Esophagus mucosa (tissue), 1 donor: ENCODE results near the gene HRH2. TPM values are rescaled to one million over a fixed set of nuclear protein-coding genes. Genes with fewer than 3 reads are reported as not detected.
"Not testable (repeated sequence)": the region's sequence is repeated elsewhere in the genome, so short reads cannot be mapped to it uniquely, and the experiment has no call there.

Source experiments
- ATAC-seq: fragments of 200-7000 bp; cut with Tn5 transposase; one replicate; pipeline ENCODE4 v1.9.1; 2020
- total RNA-seq: library from RNA; stranded (reverse); gene quantifications from one replicate; pipeline ENCODE4 v1.2.4, GENCODE V29; 2023
- donor health status: DM: yes; HTN: yes; CAD: no.

HRH2 gene
- total RNA-seq, 1 donor from 2014 or later = 0.76 TPM

DNA sequence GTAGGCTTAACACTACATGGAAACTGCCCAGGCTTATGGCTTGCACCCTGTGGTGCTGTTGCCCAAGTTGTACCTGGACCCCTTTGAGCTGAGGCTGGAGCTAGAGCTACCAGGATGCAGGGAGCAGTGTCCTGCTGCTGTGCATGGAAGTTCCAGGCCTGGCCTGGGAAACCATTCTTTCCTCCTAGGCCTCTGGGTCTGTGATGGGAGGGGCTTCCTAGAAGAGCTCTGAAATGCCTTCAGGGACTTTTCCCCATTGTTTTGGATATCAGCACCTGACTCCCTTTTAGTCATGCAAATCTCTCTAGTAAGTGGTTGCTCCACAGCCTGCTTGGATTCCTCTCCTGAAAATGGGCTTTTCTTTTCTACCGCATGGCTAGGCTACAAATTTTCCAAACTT, 7.9 kb upstream of the HRH2 start:
- no peak for ATAC-seq

DNA sequence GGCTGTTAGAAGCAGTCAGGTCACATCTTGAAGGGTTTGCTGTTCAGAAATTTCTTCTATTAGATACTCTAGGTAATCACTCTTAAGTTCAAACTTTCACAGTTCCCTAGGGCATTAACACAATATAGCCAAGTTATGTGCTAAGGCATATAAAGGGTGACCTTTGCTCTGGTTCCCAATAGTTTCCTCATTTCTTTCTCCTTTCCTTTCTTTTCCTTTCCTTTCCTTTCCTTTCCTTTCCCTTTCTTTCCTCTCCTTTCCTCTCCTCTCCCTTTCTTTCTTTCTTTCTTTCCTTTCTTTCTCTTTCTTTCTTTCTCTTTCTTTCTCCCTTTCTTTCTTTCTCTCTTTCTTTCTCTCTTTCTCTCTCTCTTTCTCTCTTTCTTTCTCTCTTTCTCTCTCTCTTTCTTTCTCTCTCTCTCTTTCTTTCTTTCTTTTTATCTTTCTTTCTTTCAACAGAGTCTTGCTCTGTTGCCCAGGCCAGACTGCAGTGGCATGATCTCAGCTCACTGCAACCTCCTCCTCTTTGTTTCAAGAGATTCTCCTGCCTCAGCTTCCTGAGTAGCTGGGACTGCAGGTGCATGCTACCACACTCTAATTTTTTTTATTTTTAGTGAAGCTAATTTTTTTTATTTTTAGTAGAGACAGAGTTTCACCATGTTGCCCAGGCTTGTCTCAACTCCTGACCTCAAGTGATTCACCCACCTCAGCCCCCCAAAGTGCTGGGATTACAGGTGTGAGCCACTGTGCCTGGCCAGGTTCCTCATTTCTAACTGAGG, 7.3 kb upstream of the HRH2 start:
- ATAC-seq = not testable (repeated sequence)

DNA sequence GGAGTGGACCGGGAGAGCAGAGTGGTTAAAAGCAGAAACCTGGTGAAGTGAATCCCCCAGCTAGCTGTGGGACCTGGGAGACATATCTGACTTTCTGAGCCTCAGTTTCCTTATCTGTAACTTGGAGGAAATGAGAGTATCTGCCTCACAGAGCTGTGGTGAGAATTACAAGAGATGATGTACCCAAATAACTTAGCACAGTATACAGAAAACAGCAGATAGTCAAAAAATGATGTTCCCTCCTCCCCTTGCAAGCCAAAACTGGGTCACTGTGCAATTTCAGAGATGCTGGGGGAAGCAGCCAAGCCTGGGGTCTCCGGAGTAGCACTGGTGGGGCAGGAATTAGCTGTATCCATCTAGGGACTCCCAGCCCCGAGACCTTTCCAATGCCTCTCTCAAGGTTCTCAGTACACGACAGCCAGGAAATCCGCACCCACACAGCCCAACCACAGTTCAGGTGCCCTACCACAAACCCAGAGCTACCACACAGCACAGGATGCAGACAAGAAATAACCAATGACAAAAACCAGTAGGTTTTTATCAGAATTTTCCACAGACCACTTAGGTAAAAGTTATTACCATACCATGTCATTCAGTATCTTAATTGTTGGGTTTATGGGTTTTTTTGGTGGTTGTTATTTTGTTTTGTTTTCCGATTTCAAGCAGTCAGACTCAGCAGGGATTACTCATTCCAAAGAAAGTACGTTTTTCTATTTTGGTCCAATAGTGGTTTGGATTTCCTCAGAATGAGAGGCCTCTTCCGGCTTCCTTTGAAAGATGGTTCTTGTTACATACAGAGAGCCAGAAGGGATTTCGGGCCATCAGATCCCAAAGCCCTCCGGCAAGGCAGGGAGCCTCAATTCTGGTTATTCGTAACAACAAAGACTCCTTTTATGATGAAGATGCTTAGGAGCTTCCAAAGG, 4.9 kb upstream of the HRH2 start:
- no peak for ATAC-seq

DNA sequence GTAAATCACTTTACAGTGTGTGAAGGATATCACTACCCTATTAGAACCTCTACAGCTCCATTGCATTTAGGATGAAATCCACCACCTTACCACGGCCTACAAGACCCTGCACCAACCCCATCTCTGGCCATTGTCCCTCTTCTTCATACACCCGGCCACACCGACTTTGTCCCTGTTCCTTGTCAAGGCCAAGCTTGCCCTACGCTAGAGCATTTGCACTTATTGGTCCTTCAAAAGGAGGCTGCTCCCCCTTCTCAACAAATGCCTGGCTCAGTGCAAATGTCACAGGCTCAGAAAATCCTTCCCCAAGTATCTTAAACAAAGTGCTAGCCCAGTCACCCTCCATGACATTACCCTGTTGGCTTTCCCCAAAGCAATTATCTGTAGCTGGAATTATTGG, 4.1 kb upstream of the HRH2 start:
- ATAC-seq = no peak

DNA sequence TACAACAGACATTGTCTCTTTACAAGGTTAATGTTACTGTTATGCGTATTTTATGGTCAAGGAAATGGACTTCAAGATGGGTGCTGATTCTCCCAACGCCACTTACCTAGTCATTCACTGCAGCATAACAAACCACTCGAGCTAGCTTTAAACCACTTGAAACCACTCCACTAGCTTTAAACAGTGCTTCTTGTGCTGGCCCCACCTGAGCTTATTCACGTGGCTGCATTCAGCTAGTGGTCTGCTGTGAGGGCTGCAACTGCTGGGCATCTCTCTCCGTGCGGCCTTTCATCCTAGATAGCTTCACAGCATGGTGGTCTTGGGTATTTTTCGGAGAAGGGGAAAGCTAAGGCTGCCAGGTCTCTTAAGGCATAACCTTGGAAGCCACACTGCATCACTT, 3.5 kb upstream of the HRH2 start:
- no peak for ATAC-seq

DNA sequence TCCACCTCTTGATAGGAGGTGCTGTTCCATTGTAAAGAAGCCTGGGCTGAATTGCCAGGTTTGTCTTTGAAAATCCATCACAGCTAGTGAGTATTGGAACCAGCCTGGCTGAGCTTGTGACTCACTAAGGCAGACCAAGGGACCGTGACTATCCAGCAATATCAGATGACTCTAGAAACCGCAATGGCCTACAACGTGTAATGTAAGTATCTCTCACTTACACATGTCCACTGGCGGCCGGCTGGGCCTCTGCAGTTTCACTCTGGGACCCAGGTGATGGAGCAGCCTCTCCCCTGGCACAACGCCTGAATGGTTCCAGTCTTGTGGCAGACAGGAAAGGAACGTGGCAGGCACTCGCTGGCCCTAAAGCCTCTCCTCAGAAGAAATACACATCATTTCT, 3.1 kb upstream of the HRH2 start:
- ATAC-seq = no peak

DNA sequence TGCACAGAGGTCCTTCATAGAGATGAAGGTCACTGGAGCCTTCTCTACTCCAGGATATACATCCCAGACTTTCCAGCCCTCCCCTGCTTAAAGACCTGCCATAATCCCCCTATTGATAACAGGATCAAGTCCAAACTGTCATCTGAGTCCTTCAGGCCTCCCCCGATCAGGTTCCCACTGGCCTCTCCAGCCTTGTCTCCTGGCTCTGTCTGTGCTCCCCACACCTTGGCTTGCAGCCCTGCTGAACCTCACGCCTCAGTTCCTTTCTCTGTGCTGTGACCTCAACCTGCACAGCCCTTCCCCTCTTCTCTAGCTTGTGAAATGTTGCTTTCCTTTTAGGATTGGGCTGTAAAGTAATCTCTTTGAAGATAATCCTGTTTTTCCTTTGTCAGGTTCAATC, 2.5 kb upstream of the HRH2 start:
- ATAC-seq = no peak

DNA sequence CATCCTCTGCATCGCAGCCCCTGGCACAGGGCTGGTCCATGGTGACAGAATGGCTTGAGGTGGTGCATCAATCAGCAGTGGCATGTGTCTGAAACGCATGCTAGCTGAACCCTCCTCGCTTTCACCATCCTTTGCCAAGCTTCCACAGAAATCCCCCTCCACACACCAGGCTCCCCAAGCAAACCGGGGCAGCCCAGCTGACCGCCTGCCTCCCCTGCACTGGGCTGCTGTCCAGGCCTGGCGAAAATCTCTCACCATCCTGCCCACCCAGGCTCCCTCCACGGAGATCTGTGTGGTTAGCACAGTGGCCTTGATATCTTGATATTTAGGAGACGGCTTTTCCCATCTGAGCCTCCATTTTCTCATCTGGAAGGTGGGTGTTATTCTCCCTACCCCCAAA, 905 bp upstream of the HRH2 start:
- ATAC-seq = no peak

DNA sequence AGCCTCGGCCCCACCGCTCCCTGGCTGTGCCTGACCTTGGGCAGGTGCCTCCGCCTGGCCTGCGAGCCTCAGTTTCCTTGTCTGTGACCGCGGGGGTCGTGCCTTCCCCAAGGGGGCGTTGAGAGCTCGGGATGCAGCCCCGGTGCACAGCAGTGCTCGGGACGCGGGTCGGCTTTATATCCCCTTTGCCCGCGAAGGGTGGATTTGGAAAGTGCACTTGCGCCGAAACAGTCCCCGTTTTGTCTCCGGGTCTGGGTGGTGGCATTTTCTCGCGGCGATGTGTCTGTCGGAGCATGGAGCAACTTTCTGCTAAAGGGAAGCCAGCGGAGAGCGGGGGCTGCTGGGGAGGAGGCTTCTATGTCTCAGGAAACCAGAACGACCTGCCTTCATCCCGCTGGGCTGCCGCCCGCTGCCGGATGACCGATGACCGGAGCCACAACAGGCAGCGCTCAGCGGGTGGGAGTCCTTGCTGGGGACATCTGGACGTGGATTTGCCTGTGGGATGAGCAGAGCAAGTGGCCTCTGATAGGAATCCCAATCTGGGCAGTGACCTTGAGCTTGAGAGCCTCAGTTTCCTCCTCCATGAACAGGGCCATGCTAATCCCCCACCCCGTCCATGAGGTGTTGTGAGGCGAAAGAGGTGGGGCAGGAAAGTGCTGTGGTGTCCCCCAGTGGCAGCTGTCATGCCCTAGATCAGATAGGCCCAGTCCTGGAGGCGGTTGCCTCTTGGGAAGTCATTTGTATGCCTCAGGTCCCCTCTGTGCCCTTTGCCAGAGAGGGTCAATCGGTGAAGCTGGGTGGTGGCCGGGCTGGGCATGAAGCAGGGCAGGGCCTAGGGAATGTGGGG, 651 bp downstream of the HRH2 start:
- ATAC-seq = no peak

DNA sequence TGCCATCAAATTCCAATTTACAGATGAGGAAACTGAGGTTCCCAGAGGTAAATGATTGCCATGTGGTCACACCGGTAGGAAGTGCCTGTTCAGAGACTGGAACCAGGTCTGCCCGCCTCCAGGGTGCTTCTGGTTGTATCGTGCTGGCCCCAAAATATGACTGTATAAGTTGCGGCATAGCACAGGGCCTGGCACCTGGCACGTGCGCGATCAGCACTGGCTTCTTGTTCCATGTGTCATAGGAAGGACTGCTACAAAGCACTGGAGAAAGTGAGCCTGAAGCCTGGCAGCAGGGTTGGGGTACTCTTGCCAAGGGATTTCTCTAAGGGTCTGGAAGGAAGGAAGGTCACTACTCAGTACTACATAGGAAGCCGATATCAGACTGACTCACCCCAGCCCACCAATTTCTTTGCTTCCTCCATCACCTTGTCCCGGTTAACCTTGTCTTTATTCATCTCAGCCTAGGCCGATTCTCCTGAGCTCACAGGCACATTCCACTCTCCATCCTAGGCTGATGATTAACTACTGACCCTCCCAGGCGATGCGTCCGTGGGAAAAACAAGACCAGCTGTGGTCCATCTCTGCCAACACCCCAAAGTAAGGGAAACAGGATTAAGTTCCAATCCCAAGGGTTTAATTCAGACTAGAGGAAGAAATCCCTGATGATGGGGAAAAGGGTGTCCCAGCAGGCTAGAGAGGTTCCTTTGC, 1.8 kb downstream of the HRH2 start:
- ATAC-seq = no peak

DNA sequence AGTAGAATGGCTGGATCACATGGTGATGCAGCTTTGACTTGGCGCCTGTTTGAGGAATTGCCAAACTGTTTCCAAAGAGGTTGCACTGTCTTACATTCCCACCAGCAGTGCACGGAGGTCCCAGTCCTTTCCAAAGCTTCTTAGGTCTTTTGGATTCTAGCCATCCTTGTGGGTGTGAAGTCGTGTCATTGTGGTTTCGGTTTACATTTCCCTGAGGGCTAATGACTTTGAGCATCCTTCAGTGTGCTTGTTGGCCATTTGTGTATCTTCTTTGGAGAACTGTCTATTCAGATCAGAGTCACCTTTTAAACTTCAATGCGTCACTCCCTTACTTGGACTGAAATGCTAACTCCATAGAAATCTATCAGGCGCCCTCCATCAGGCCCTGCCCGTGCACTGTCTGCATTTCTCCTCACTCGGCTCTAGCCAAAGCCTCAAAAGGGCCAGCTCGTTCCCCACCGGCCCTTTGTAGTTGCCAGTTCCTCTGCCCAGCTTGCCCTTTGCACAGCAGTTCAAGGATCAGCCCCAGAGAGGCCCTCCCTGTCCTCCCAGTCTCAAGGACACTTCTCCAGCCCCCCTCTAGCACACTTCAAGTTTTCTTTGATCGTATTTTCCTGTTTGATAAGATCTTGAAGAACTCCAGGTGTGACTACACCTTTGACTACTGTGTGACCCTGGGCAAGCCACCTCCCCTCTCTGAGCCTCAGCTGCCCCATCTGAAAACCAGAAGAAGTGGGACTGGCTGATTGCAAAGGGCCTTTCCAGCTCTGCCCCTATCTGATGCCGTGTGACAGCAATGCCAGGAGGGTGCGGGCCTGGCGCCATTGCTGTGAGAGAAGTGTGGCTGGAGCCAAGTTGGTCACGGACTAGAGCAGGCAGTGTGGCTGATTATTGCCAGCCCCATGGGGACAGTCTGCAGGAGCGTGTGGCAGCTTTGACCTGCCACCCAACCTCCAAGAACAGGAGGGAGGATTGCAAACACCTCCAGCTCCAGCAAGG, 5.6 kb downstream of the HRH2 start:
- ATAC-seq = no peak

DNA sequence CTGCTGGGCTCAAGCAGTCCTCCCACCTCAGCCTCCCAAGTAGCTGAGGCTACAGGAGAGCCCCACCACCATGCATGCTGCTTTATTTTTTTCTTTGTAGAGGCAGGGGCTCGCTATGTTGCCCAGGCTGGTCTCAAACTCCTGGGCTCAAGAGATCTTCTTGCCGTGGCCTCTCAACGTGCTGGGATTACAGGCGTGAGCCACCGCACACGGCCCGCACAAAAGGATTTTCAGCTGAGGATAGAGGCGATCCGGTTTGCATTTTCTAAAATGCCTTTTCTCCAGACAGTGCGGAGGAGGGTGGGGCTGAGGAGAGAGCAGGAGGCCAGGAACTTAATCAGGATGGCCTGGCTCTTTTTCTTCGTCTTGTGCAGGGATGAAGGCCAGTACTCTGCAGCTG, 6.9 kb downstream of the HRH2 start:
- no peak for ATAC-seq

DNA sequence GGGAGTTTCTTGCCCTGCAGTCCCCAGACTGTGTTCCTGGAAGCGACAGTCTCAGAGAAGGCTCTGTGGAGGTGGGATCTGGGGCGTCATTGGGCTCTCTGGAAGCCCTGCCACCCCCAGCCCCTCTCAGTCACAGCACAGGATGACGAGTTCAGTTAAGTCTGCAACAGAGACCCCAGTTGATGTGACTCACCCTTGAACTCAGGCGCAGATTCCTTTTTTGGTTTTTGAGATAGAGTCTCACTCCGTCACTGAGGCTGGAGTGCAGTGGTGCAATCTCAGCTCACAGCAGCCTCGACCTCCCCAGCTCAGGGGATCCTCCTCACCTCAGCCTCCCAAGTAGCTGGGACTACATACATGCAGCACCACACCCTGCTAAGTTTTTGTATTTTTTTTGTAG, 8.3 kb downstream of the HRH2 start:
- no peak for ATAC-seq

DNA sequence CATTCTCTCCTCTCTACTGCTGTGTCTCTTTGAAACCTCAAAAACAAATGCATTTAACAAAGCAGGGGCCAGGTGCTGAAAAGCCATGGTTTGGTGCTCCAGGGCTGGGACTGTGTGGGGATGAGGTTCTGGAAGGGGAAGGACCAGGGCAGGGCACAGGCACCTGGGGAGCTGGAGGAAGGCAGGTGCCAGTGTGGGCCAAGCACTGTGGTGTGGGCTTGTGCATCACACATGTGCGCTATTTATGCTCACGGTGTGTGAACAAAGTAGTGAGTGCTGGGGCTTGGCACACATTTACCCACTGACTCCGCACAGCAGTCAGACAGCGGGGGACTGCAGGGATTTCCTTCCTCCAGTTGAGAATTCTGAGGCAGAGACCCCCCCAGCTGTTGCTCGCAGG, 10.1 kb downstream of the HRH2 start:
- no peak for ATAC-seq

DNA sequence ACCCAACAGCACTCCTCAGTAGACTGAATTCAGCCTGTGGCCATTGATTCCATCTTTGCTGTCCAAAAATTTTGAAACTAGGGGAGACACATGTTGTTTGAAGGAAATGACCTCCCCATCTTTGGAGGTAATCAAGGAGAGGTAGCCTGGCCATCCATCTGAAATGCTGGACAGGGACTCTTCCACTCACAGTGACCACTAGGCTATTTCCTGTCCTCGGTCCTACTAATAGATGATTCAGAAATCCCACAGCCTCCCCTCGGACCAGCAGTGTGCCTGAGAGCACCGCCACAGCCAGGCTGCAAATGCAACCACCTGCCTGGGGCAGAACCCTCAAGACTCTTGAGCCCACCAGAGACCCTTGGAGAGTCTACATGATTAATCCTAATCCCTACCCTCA, 12.5 kb downstream of the HRH2 start:
- ATAC-seq = no peak

DNA sequence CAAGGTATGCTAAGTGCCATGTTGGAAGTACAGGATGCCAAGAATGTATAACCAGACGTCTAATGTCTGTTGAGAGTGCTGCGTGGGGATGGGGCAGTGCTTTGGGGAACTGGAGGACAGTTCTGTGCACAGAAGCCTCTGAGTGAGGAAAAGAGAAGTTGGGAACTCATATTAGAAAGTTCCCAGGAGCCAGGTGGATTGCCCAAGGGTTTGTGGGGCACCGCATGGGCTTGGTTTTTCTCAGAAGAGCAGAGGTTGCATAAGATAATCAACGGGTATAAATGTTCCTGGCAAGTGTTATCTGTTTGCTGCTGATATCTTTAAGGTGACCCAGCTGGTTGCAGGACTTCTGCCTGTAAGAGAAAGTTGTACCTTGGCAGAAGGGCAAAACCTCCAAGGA, 13.1 kb downstream of the HRH2 start:
- no peak for ATAC-seq

DNA sequence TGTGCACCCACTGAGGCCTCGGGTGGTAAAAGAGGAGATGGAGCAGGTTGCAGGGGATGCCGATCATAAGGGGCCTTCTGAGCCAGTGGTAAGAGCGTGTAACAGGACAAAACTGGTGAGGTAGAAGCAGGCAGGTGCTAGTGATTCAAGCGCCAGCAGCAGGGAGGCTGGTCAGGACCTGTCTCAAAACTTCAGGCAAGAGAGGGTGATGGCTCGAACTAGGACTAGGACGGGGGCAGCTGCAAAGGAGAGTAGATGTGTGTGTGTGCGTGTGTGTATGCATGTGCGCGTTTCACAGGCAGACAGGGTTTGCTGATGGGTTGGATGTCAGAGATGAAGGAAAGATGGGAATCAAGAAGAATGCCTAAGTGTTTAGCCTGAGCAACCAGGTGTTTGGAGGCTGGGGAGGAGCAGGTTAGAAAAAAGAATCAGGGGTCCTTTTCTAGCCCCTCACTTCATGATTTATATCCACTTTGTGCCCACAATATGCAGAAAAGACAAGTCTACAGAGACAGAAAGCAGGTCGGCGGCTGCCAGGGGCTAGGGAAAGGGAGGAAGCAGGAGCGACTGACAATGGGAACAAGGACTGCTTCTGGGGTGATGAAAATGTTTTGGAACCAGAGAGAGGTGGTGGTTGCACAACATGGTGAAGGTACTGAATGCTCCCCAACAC, 15.2 kb downstream of the HRH2 start:
- no peak for ATAC-seq

DNA sequence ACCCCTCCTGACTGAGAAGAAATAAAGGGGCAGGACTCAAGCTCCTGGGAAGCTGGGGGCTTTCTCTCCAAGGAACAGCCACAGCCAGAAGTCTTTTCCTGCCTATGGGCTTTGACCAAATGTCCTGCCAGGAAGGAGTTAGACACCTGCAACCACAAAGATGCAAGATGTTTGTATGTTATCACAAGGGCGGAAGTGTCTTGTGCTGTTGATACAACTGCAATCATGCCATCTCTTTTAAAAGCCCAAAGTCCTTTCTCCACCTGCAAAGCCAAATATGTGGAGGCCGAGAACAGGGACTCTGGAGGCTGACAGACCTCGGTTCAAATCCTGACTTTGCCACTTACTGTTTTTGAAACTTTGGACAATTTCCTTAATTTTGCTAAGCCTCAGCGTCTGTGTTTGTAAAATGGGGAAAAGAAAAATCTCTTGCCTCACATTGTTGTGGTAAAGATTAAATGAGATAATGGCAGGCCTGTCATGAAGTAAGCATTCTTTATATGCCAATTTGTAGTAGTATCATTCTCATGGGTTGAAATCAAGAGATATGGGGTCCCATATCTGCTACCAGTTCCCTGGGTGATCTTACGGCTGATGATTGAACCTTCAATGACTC, 17.0 kb downstream of the HRH2 start:
- ATAC-seq = no peak

DNA sequence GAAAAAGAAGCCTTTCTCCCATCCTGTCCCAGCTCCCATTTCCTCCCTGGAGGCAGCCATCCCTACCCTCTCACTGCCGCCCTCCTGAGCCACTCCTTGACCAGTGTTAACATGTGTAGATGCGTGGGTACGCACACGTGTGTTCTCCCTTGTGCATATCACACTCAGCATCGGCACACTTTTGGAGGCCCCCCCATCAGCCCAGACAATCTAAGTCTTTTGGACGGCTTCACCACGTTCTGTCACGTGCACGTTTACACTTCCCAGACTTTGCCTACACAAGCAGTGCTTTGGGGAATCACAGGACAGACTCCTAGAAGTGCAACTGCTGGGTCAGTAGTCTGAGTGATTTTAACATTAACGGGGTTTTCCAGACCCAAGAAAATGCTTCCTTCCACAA, 18.0 kb downstream of the HRH2 start:
- ATAC-seq = no peak

DNA sequence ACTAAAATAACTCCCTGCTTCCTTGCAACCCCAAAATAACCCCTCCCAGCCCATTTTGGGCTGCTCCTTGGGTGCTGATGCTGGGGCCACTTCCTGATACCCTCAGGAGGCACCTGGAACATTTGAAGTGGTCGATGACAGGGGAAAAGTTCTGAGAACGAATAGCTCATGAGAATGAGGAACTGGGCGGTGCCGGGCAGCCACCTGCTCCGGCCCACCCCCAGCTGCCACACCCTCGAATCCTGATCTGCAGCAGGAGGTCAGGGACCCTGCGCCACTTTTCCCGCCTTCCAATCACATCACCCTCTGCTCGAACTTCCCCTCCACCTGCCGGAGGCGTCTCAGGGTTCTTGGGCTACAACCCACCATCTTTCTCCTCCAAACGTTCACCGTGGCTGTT, 19.7 kb downstream of the HRH2 start:
- ATAC-seq = no peak
